GM23338 (cell line): ENCODE results near the gene NEURL1. TPM values are rescaled to one million over a fixed set of nuclear protein-coding genes. Genes with fewer than 3 reads are reported as not detected.

Experiments used
- ATAC-seq: fragments of 200-7000 bp; cut with Tn5 transposase; 3 replicates; pipeline ENCODE4 v1.9.1; 2020
- DNase-seq: peaks from one replicate; pipeline ENCODE4 v3.0.0-alpha.2; 2015; ENCODE audit warnings: low spot score
- H2AFZ ChIP-seq: fragments of 200-600 bp; sonication (generic); 2 replicates; pipeline ENCODE4 v1.8.0; 2016; ENCODE audit warnings: antibody characterized with exemption, mild to moderate bottlenecking, moderate library complexity
- H3F3A ChIP-seq: fragments of 200-600 bp; sonication (generic); replicated peaks from 2 replicates; pipeline ENCODE4 v1.8.0; 2017; ENCODE audit warnings: antibody characterized with exemption, mixed run types, low read depth
- H3K27ac ChIP-seq: fragments of 200-600 bp; sonication (generic); 2 replicates; pipeline ENCODE4 v1.6.1; 2016; ENCODE audit warnings: low read depth
- H3K27me3 ChIP-seq: fragments of 200-600 bp; sonication (generic); 2 replicates; pipeline ENCODE4 v1.8.0; 2016; ENCODE audit warnings: mild to moderate bottlenecking, mixed run types, moderate library complexity; ENCODE audit not compliant: insufficient read depth
- H3K36me3 ChIP-seq: fragments of 200-600 bp; sonication (generic); 2 replicates; pipeline ENCODE4 v1.8.0; 2016; ENCODE audit warnings: mild to moderate bottlenecking; ENCODE audit not compliant: insufficient read depth
- H3K4me1 ChIP-seq: fragments of 200-600 bp; sonication (generic); 2 replicates; pipeline ENCODE4 v1.8.0; 2016; ENCODE audit warnings: mild to moderate bottlenecking, moderate library complexity; ENCODE audit not compliant: insufficient read depth
- H3K4me2 ChIP-seq: fragments of 200-600 bp; sonication (generic); 2 replicates; pipeline ENCODE4 v1.7.1; 2017; ENCODE audit warnings: mixed run types
- H3K4me3 ChIP-seq: fragments of 200-600 bp; sonication (generic); 2 replicates; pipeline ENCODE4 v1.6.1; 2016; ENCODE audit warnings: mixed run types
- H3K79me2 ChIP-seq: fragments of 200-600 bp; sonication (generic); replicated peaks from 2 replicates; pipeline ENCODE4 v1.8.0; 2017; ENCODE audit warnings: mild to moderate bottlenecking; ENCODE audit not compliant: insufficient read depth
- H3K9me2 ChIP-seq: fragments of 200-600 bp; sonication (generic); 2 replicates; pipeline ENCODE4 v1.8.0; 2017; ENCODE audit not compliant: insufficient read depth
- H4K20me1 ChIP-seq: fragments of 200-600 bp; sonication (generic); replicated peaks from 2 replicates; pipeline ENCODE4 v1.8.0; 2017; ENCODE audit warnings: mild to moderate bottlenecking; ENCODE audit not compliant: insufficient read depth
- H3K27ac Mint-ChIP-seq: 2 replicates; pipeline ENCODE4 v1.8.0; 2020; ENCODE audit warnings: inconsistent platforms, mild to moderate bottlenecking, moderate library complexity, mixed read lengths
- H3K27me3 Mint-ChIP-seq: 3 replicates; pipeline ENCODE4 v1.8.0; 2022; ENCODE audit warnings: low read depth, mild to moderate bottlenecking, moderate library complexity, mixed read lengths, inconsistent platforms; ENCODE audit not compliant: insufficient read depth, poor library complexity
- H3K36me3 Mint-ChIP-seq: 3 replicates; pipeline ENCODE4 v1.8.0; 2021; ENCODE audit warnings: low read depth, mild to moderate bottlenecking, inconsistent platforms, moderate library complexity, mixed read lengths
- H3K4me1 Mint-ChIP-seq: 3 replicates; pipeline ENCODE4 v1.8.0; 2020; ENCODE audit warnings: mild to moderate bottlenecking, inconsistent platforms, mixed read lengths
- H3K4me3 Mint-ChIP-seq: 3 replicates; pipeline ENCODE4 v1.8.0; 2021; ENCODE audit warnings: moderate library complexity, mild to moderate bottlenecking, inconsistent platforms, mixed read lengths
- H3K9me3 Mint-ChIP-seq: 3 replicates; pipeline ENCODE4 v1.8.0; 2020; ENCODE audit warnings: moderate library complexity, mild to moderate bottlenecking, inconsistent platforms, mixed read lengths
- CREB1 ChIP-seq: fragments of 250-450 bp; sonication (Bioruptor Pico); IDR thresholded peaks from 2 replicates; pipeline ENCODE4 v1.5.0; 2020; ENCODE audit warnings: low read depth, mild to moderate bottlenecking, moderate library complexity
- CTCF ChIP-seq, 2 experiments: fragments of 200-600 bp in 1 of 2; sonication (generic) in 1 of 2; conservative IDR thresholded peaks; 2 replicates each; pipeline versions ENCODE4 v1.5.1 to v1.6.1; 2016 to 2017; ENCODE audit warnings: antibody characterized with exemption in 2 of 2, low read depth in 2 of 2, mild to moderate bottlenecking in 2 of 2, moderate library complexity in 1 of 2
- ETS1 ChIP-seq: IDR thresholded peaks from 2 replicates; pipeline ENCODE4 v1.6.1; 2016; ENCODE audit warnings: antibody characterized with exemption
- EZH2 ChIP-seq: fragments of 200-600 bp; sonication (generic); IDR thresholded peaks from one replicate; pipeline ENCODE4 v1.8.0; 2017; ENCODE audit warnings: antibody characterized with exemption, mild to moderate bottlenecking, low read depth; ENCODE audit not compliant: unreplicated experiment
- EZH2phosphoT487 ChIP-seq: fragments of 200-600 bp; sonication (generic); IDR thresholded peaks from one replicate; pipeline ENCODE4 v1.8.1; 2018; ENCODE audit warnings: antibody characterized with exemption; ENCODE audit not compliant: unreplicated experiment
- JUNB ChIP-seq: IDR thresholded peaks from one replicate; pipeline ENCODE4 v1.6.1; 2016; ENCODE audit warnings: antibody characterized with exemption; ENCODE audit not compliant: unreplicated experiment
- NANOG ChIP-seq: IDR thresholded peaks from 2 replicates; pipeline ENCODE4 v1.6.1; 2016; ENCODE audit warnings: antibody characterized with exemption, borderline replicate concordance
- POLR2AphosphoS5 ChIP-seq: IDR thresholded peaks from 2 replicates; pipeline ENCODE4 v1.6.1; 2016; ENCODE audit warnings: antibody characterized with exemption, low read depth
- STAT1 ChIP-seq: IDR thresholded peaks from one replicate; pipeline ENCODE4 v1.6.1; 2016; ENCODE audit warnings: antibody characterized with exemption; ENCODE audit not compliant: unreplicated experiment
- ZNF114 ChIP-seq: fragments of 250-450 bp; sonication (Bioruptor Pico); IDR thresholded peaks from 2 replicates; pipeline ENCODE4 v1.5.0; 2020; ENCODE audit warnings: mild to moderate bottlenecking, moderate library complexity
- ZNF331 ChIP-seq: fragments of 250-450 bp; sonication (Bioruptor Pico); IDR thresholded peaks from 2 replicates; pipeline ENCODE4 v1.5.0; 2020; ENCODE audit warnings: low read depth, mild to moderate bottlenecking, moderate library complexity
- polyA plus RNA-seq: library from polyadenylated mRNA; unstranded; fragments of >200 nt; fragmentation: Nextera tagmentation; extraction: Ambion mirVana; gene quantifications from 2 replicates; pipeline ENCODE4 v1.2.1, GENCODE V29; 2016
- total RNA-seq: library from RNA; depleted of rRNA; stranded (reverse); fragments of >200 nt; shearing (Covaris generic); gene quantifications from 2 replicates; pipeline ENCODE4 v1.2.3, GENCODE V29; 2014
- TF ChIP-seq, protein P1 (sequence below): IDR thresholded peaks from one replicate; pipeline ENCODE4 v1.6.1; 2018; ENCODE audit warnings: antibody characterized with exemption; ENCODE audit not compliant: unreplicated experiment
- TF ChIP-seq, protein P2 (sequence below): fragments of 250-450 bp; sonication (Bioruptor Pico); IDR thresholded peaks from 2 replicates; pipeline ENCODE4 v1.5.0; 2020; ENCODE audit warnings: mild to moderate bottlenecking, moderate library complexity

Gene NEURL1
- total and polyA plus RNA-seq, 2 experiments from 2014 or later, result 0.82 to 1.1 TPM

GRCh38 chr10:103622286-103622685 lies 128.8 kb downstream of the NEURL1 start:
- no peaks in the 10 kb centered on the region for H3K36me3 ChIP-seq
- no peaks in the 10 kb centered on the region for H3K4me1 Mint-ChIP-seq
- H3K4me3 ChIP-seq, result no peak overlapping the region
- H3K9me3 Mint-ChIP-seq, result no peaks in the 10 kb centered on the region; the same call in 2 of the 3 replicates
- no peak overlapping the region for H3K27ac ChIP-seq
- peaks cover 6% of the 10 kb centered on the region; the same call in 2 of the 3 replicates for H3K36me3 Mint-ChIP-seq
- H2AFZ ChIP-seq, result no peak overlapping the region
- TF ChIP-seq, protein P1, sequence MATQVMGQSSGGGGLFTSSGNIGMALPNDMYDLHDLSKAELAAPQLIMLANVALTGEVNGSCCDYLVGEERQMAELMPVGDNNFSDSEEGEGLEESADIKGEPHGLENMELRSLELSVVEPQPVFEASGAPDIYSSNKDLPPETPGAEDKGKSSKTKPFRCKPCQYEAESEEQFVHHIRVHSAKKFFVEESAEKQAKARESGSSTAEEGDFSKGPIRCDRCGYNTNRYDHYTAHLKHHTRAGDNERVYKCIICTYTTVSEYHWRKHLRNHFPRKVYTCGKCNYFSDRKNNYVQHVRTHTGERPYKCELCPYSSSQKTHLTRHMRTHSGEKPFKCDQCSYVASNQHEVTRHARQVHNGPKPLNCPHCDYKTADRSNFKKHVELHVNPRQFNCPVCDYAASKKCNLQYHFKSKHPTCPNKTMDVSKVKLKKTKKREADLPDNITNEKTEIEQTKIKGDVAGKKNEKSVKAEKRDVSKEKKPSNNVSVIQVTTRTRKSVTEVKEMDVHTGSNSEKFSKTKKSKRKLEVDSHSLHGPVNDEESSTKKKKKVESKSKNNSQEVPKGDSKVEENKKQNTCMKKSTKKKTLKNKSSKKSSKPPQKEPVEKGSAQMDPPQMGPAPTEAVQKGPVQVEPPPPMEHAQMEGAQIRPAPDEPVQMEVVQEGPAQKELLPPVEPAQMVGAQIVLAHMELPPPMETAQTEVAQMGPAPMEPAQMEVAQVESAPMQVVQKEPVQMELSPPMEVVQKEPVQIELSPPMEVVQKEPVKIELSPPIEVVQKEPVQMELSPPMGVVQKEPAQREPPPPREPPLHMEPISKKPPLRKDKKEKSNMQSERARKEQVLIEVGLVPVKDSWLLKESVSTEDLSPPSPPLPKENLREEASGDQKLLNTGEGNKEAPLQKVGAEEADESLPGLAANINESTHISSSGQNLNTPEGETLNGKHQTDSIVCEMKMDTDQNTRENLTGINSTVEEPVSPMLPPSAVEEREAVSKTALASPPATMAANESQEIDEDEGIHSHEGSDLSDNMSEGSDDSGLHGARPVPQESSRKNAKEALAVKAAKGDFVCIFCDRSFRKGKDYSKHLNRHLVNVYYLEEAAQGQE, result no peak
- TF ChIP-seq, protein P2, sequence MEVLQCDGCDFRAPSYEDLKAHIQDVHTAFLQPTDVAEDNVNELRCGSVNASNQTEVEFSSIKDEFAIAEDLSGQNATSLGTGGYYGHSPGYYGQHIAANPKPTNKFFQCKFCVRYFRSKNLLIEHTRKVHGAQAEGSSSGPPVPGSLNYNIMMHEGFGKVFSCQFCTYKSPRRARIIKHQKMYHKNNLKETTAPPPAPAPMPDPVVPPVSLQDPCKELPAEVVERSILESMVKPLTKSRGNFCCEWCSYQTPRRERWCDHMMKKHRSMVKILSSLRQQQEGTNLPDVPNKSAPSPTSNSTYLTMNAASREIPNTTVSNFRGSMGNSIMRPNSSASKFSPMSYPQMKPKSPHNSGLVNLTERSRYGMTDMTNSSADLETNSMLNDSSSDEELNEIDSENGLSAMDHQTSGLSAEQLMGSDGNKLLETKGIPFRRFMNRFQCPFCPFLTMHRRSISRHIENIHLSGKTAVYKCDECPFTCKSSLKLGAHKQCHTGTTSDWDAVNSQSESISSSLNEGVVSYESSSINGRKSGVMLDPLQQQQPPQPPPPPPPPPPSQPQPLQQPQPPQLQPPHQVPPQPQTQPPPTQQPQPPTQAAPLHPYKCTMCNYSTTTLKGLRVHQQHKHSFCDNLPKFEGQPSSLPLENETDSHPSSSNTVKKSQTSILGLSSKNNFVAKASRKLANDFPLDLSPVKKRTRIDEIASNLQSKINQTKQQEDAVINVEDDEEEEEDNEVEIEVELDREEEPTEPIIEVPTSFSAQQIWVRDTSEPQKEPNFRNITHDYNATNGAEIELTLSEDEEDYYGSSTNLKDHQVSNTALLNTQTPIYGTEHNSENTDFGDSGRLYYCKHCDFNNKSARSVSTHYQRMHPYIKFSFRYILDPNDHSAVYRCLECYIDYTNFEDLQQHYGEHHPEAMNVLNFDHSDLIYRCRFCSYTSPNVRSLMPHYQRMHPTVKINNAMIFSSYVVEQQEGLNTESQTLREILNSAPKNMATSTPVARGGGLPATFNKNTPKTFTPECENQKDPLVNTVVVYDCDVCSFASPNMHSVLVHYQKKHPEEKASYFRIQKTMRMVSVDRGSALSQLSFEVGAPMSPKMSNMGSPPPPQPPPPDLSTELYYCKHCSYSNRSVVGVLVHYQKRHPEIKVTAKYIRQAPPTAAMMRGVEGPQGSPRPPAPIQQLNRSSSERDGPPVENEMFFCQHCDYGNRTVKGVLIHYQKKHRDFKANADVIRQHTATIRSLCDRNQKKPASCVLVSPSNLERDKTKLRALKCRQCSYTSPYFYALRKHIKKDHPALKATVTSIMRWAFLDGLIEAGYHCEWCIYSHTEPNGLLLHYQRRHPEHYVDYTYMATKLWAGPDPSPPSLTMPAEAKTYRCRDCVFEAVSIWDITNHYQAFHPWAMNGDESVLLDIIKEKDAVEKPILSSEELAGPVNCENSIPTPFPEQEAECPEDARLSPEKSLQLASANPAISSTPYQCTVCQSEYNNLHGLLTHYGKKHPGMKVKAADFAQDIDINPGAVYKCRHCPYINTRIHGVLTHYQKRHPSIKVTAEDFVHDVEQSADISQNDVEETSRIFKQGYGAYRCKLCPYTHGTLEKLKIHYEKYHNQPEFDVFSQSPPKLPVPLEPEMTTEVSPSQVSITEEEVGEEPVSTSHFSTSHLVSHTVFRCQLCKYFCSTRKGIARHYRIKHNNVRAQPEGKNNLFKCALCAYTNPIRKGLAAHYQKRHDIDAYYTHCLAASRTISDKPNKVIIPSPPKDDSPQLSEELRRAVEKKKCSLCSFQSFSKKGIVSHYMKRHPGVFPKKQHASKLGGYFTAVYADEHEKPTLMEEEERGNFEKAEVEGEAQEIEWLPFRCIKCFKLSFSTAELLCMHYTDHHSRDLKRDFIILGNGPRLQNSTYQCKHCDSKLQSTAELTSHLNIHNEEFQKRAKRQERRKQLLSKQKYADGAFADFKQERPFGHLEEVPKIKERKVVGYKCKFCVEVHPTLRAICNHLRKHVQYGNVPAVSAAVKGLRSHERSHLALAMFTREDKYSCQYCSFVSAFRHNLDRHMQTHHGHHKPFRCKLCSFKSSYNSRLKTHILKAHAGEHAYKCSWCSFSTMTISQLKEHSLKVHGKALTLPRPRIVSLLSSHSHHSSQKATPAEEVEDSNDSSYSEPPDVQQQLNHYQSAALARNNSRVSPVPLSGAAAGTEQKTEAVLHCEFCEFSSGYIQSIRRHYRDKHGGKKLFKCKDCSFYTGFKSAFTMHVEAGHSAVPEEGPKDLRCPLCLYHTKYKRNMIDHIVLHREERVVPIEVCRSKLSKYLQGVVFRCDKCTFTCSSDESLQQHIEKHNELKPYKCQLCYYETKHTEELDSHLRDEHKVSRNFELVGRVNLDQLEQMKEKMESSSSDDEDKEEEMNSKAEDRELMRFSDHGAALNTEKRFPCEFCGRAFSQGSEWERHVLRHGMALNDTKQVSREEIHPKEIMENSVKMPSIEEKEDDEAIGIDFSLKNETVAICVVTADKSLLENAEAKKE (CRISPR knock-in tag), result no peak
- TF ChIP-seq EZH2 (no peak), EZH2phosphoT487 (no peak), ZNF114 (CRISPR knock-in tag) (no peak), STAT1 (no peak), JUNB (no peak), CREB1 (CRISPR knock-in tag) (no peak), NANOG (no peak), ZNF331 (CRISPR knock-in tag) (no peak), ETS1 (no peak), CTCF (conservative IDR thresholded peaks at IDR 0.05; ENCODE audit: low read depth in 2 of 2) (no peak), POLR2AphosphoS5 (no peak)
- H3K9me2 ChIP-seq, result no peaks in the 10 kb centered on the region
- no peaks in the 10 kb centered on the region for H4K20me1 ChIP-seq
- no peaks in the 10 kb centered on the region for H3K27me3 ChIP-seq
- no peak for DNase-seq
- H3K4me1 ChIP-seq, result no peaks in the 10 kb centered on the region
- H3K79me2 ChIP-seq, result no peaks in the 10 kb centered on the region
- no peak overlapping the region for H3K27ac Mint-ChIP-seq
- H3K4me3 Mint-ChIP-seq, result no peak overlapping the region
- no peak overlapping the region for H3K4me2 ChIP-seq
- no peaks in the 10 kb centered on the region for H3F3A ChIP-seq
- H3K27me3 Mint-ChIP-seq, result peaks cover 3% of the 10 kb centered on the region
- no peak for ATAC-seq
